SK-N-SH (cell line): ENCODE results near the gene SAA4.

Experiments
- CTCF ChIP-seq: fragments of 200-600 bp; sonication (generic); IDR thresholded peaks from 2 replicates; pipeline ENCODE4 v1.6.1; 2017; ENCODE audit warnings: antibody characterized with exemption, mild to moderate bottlenecking, moderate library complexity
- TCF12 ChIP-seq: IDR thresholded peaks from 2 replicates; pipeline ENCODE4 v1.4.0; 2012

- TF ChIP-seq TCF12 (no peak), CTCF (no peak)
Observed at GRCh38 chr11:18259259-18259658, 22.7 kb upstream of the SAA4 start.
